T47D (cell line): ENCODE measurements around the gene NCOA6.
"Not testable (repeated sequence)": the region's sequence is repeated elsewhere in the genome, so short reads cannot be mapped to it uniquely, and the experiment has no call there.

ENCODE experiments used
- DNase-seq, 2 experiments: peaks; one replicate each; pipeline versions ENCODE4 v3.0.0 to v3.0.0-alpha.2; 2011 to 2012; ENCODE audit warnings: low read depth in 1 of 2, low spot score in 1 of 2
- JUND ChIP-seq: IDR thresholded peaks from 2 replicates; pipeline ENCODE4 v1.6.1; 2012; ENCODE audit warnings: low read depth
- in situ Hi-C: cut with HindIII; loops from 2 replicates; pipeline ENCODE4 v1.10.0; 2016; ENCODE audit warnings: low sequenced_read_pairs, low pct_unique_long_range_greater_than_20kb

The NCOA6 gene

GRCh38 chr20:34751453-34751852 lies 74.0 kb downstream of the NCOA6 start:
- in situ Hi-C loops, result no loop called here
- DNase-seq, result no peak
- no peak for TF ChIP-seq JUND

- DNase-seq, result no peak
- no peak for TF ChIP-seq JUND
- in situ Hi-C loops, result no loop called here
Measured at GRCh38 chr20:34750484-34750883, 75.0 kb downstream of the NCOA6 start.

GRCh38 chr20:34748709-34749108 lies 76.7 kb downstream of the NCOA6 start:
- TF ChIP-seq JUND, result no peak
- in situ Hi-C loops, result no loop called here
- DNase-seq, result no peak

- no peak for DNase-seq
- no peak for TF ChIP-seq JUND
- in situ Hi-C loops, result no loop called here
Measured at GRCh38 chr20:34747479-34747878, 78.0 kb downstream of the NCOA6 start.

- no peak for DNase-seq
- TF ChIP-seq JUND, result no peak
- in situ Hi-C loops, result no loop called here
Measured at GRCh38 chr20:34746674-34747073, 78.8 kb downstream of the NCOA6 start.

GRCh38 chr20:34744847-34745246 lies 80.6 kb downstream of the NCOA6 start:
- TF ChIP-seq JUND, result no peak
- no peak for DNase-seq
- in situ Hi-C loops, result no loop called here

- no peak for DNase-seq
- in situ Hi-C loops, result no loop called here
- TF ChIP-seq JUND, result no peak
Measured at GRCh38 chr20:34744340-34744739, 81.1 kb downstream of the NCOA6 start.

- no peak for DNase-seq
- in situ Hi-C loops, result no loop called here
- TF ChIP-seq JUND, result no peak
Measured at GRCh38 chr20:34743039-34743438, 82.4 kb downstream of the NCOA6 start.

GRCh38 chr20:34736106-34736735 lies 89.2 kb downstream of the NCOA6 start:
- in situ Hi-C loops, result no loop called here
- no peak for DNase-seq
- TF ChIP-seq JUND, result no peak

- in situ Hi-C loops, result no loop called here
- DNase-seq, result no peak
- TF ChIP-seq JUND, result no peak
Measured at GRCh38 chr20:34732523-34732922, 92.9 kb downstream of the NCOA6 start.

GRCh38 chr20:34729416-34729815 lies 96.0 kb downstream of the NCOA6 start:
- no peak for TF ChIP-seq JUND
- in situ Hi-C loops, result no loop called here
- no peak for DNase-seq

- in situ Hi-C loops, result no loop called here
- TF ChIP-seq JUND, result no peak
- DNase-seq, result no peak
Measured at GRCh38 chr20:34724172-34724571, 101.3 kb downstream of the NCOA6 start.

- DNase-seq, in situ Hi-C loops: not testable (repeated sequence)
Measured at GRCh38 chr20:34722560-34722959, 102.9 kb downstream of the NCOA6 start.

- no peak for DNase-seq
- in situ Hi-C loops, result no loop called here
- no peak for TF ChIP-seq JUND
Measured at GRCh38 chr20:34720266-34720665, 105.2 kb downstream of the NCOA6 start.

GRCh38 chr20:34719242-34720017 lies 106.0 kb downstream of the NCOA6 start:
- in situ Hi-C loops, DNase-seq: not testable (repeated sequence)
